Keratinocyte (primary cell): ENCODE measurements around the gene DHDH. TPM values are rescaled to one million over a fixed set of nuclear protein-coding genes. Genes with fewer than 3 reads are reported as not detected.

Experiments used
- DNase-seq: peaks from one replicate; pipeline ENCODE4 v3.0.0-alpha.2; 2011; ENCODE audit warnings: low read depth, missing footprints, low spot score
- FAIRE-seq: peaks from 2 replicates; lab custom pipeline; 2011; peaks lifted over from hg19 to GRCh38; lab: Jason Lieb, UNC
- H2AFZ ChIP-seq: 2 replicates; pipeline ENCODE4 v1.6.0; 2012; ENCODE audit warnings: low read length, control low read depth, inconsistent platforms; ENCODE audit not compliant: control insufficient read depth
- H3K27ac ChIP-seq: 2 replicates; pipeline ENCODE4 v1.5.1; 2011; ENCODE audit warnings: low read length; ENCODE audit not compliant: control insufficient read depth, insufficient read depth
- H3K27me3 ChIP-seq: 3 replicates; pipeline ENCODE4 v1.6.0; 2011; ENCODE audit warnings: low read length; ENCODE audit not compliant: control insufficient read depth, insufficient read depth; ENCODE audit errors: extremely low read depth
- H3K36me3 ChIP-seq, 2 experiments: 2 replicates in 1 of 2; 3 replicates in 1 of 2; pipeline ENCODE4 v1.5.1; 2011; ENCODE audit warnings: low read length in 2 of 2, mild to moderate bottlenecking in 1 of 2; ENCODE audit not compliant: control insufficient read depth in 2 of 2, insufficient read depth in 2 of 2; ENCODE audit errors: extremely low read depth in 1 of 2
- H3K4me1 ChIP-seq: 3 replicates; pipeline ENCODE4 v1.5.1; 2011; ENCODE audit warnings: low read length; ENCODE audit not compliant: control insufficient read depth, insufficient read depth; ENCODE audit errors: extremely low read depth
- H3K4me2 ChIP-seq: 3 replicates; pipeline ENCODE4 v1.6.0; 2011; ENCODE audit warnings: low read depth, low read length; ENCODE audit not compliant: control insufficient read depth, insufficient read depth; ENCODE audit errors: extremely low read depth
- H3K4me3 ChIP-seq, 3 experiments: fragments of 200-600 bp in 1 of 3; sonication (generic) in 1 of 3; 2 replicates in 2 of 3; 3 replicates in 1 of 3; pipeline ENCODE4 v1.5.1; 2011 to 2016; ENCODE audit warnings: low read length in 3 of 3, mild to moderate bottlenecking in 3 of 3, control low read depth in 2 of 3, inconsistent platforms in 1 of 3, low read depth in 1 of 3, mixed read lengths in 1 of 3, mixed run types in 1 of 3, moderate library complexity in 1 of 3; ENCODE audit not compliant: control insufficient read depth in 2 of 3, insufficient read depth in 2 of 3; ENCODE audit errors: extremely low read depth in 1 of 3
- H3K79me2 ChIP-seq: 2 replicates; pipeline ENCODE4 v1.6.0; 2012; ENCODE audit warnings: low read length; ENCODE audit not compliant: control insufficient read depth, insufficient read depth
- H3K9ac ChIP-seq: 3 replicates; pipeline ENCODE4 v1.6.0; 2011; ENCODE audit warnings: low read length; ENCODE audit not compliant: control insufficient read depth, insufficient read depth; ENCODE audit errors: extremely low read depth
- H3K9me1 ChIP-seq: 3 replicates; pipeline ENCODE4 v1.6.0; 2011; ENCODE audit warnings: low read length; ENCODE audit not compliant: control insufficient read depth, insufficient read depth; ENCODE audit errors: extremely low read depth
- H3K9me3 ChIP-seq: 2 replicates; pipeline ENCODE4 v1.5.1; 2012; ENCODE audit warnings: low read depth, low read length; ENCODE audit not compliant: control insufficient read depth
- H4K20me1 ChIP-seq: 3 replicates; pipeline ENCODE4 v1.6.0; 2011; ENCODE audit warnings: low read length; ENCODE audit not compliant: control insufficient read depth, insufficient read depth; ENCODE audit errors: extremely low read depth
- EZH2 ChIP-seq: IDR thresholded peaks from one replicate; pipeline ENCODE4 v1.6.1; 2012; ENCODE audit warnings: inconsistent platforms, mild to moderate bottlenecking, low read length, moderate library complexity
- dilution Hi-C: fragments of 300-500 bp; cut with MboI; formaldehyde crosslinking; loops from one replicate; pipeline ENCODE4 v1.7.0; 2020; ENCODE audit warnings: low sequenced_read_pairs; ENCODE audit not compliant: extremely low pct_ligation_motif_present
- polyA plus RNA-seq, 5 experiments: library from polyadenylated mRNA; depleted of rRNA in 3 of 5; stranded (reverse) in 3 of 5; stranded (forward) in 1 of 5; unstranded in 1 of 5; fragments of >200 nt; gene quantifications; 1 replicate in 1 of 5; 2 replicates in 3 of 5; 3 replicates in 1 of 5; pipeline versions ENCODE4 v1.2.1 to v1.2.3, GENCODE V29; 2011 to 2012; ENCODE audit warnings: missing spikeins in 2 of 5, low read depth in 1 of 5, low replicate concordance in 1 of 5
- TF ChIP-seq, protein P1 (sequence below), 3 experiments: IDR thresholded peaks in 1 of 3; conservative IDR thresholded peaks in 1 of 3; optimal IDR thresholded peaks in 1 of 3; 2 replicates in 2 of 3; 3 replicates in 1 of 3; pipeline versions ENCODE3 to v1.5.1; 2011; ENCODE audit warnings: low read length in 3 of 3, mild to moderate bottlenecking in 3 of 3, moderate library complexity in 2 of 3, control low read depth in 1 of 3, inconsistent platforms in 1 of 3; ENCODE audit not compliant: insufficient read depth in 2 of 3; ENCODE audit errors: extremely low read depth in 1 of 3

Gene DHDH
- polyA plus RNA-seq, 1 donor (not counting 4 experiments of a cell fraction or from before 2014, with no cell fraction given), result 0.45 TPM

DNA sequence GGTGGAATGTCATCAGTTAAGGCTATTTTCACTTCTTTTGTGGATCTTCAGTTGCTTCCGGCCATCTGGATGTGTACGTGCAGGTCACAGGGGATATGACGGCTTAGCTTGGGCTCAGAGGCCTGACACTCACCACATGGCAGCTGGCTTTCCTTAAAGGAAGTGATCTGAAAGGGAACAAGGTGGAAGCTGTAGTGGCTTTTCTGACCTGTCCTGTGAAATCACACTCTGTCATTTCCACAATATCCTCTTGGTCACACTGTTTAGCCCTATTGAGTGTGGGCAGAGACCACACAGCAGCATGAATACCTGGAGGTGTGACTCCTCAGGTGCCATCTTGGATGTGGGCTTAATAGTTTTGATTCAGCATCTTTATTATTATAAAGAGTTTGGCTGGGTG lies 16.7 kb downstream of the DHDH start:
- Histone ChIP-seq H3K4me1 (no peaks in the 10 kb centered on the region), H3K79me2 (peaks cover 3% of the 10 kb centered on the region), H3K27me3 (no peaks in the 10 kb centered on the region), H3K9ac (no peak overlapping the region), H3K4me2 (no peak overlapping the region), H4K20me1 (no peaks in the 10 kb centered on the region), H3K4me3 (no peak overlapping the region), H3K9me3 (no peaks in the 10 kb centered on the region), H3K27ac (no peak overlapping the region), H3K36me3 (no peaks in the 10 kb centered on the region), H3K9me1 (no peaks in the 10 kb centered on the region), H2AFZ (no peak overlapping the region)
- FAIRE-seq, result no peak
- no peak for DNase-seq
- dilution Hi-C loops, result no loop called here
- TF ChIP-seq EZH2, result no peak
- TF ChIP-seq, protein P1, sequence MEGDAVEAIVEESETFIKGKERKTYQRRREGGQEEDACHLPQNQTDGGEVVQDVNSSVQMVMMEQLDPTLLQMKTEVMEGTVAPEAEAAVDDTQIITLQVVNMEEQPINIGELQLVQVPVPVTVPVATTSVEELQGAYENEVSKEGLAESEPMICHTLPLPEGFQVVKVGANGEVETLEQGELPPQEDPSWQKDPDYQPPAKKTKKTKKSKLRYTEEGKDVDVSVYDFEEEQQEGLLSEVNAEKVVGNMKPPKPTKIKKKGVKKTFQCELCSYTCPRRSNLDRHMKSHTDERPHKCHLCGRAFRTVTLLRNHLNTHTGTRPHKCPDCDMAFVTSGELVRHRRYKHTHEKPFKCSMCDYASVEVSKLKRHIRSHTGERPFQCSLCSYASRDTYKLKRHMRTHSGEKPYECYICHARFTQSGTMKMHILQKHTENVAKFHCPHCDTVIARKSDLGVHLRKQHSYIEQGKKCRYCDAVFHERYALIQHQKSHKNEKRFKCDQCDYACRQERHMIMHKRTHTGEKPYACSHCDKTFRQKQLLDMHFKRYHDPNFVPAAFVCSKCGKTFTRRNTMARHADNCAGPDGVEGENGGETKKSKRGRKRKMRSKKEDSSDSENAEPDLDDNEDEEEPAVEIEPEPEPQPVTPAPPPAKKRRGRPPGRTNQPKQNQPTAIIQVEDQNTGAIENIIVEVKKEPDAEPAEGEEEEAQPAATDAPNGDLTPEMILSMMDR (optimal IDR thresholded peaks at IDR 0.05 in 1 of 3, IDR thresholded peaks at IDR 0.05 in 1 of 3, conservative IDR thresholded peaks at IDR 0.05 in 1 of 3; ENCODE audit: extremely low read depth in 1 of 3, insufficient read depth in 2 of 3, low read length in 3 of 3), result no peak

DNA sequence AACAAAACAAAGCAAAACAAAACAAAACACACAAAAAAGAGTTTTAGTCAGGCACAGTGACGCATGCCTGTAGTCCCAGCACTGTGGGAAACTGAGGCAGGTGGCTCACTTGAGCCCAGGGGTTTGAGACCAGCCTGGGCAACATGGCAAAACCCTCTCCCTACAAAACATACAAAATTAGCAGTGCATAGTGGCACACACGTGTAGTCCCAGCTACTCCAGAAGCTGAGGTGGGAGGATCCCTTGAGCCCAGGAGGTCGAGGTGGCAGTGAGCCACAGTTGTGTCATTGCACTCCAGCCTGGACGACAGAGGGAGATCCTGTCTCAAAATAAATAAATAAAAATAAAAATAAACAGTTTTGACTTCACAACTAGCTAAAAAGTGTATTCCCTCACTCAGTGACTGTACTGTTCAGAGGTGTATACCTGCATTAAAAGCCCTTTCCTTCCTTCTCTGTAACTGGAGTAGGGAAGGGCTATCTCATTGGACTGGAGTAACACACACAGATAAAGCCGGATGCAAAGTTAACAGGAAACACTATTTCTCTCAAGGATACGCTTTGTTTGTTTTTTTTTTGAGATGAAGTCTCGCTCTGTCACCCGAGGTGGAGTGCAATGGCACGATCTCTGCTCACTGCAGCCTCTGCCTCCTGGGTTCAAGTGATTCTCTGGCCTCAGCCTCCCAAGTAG lies 17.5 kb downstream of the DHDH start:
- Histone ChIP-seq H2AFZ (no peak overlapping the region), H3K9me1 (no peaks in the 10 kb centered on the region), H3K4me2 (no peak overlapping the region), H3K27me3 (no peaks in the 10 kb centered on the region), H3K27ac (no peak overlapping the region), H3K9me3 (no peaks in the 10 kb centered on the region), H3K79me2 (peaks cover 11% of the 10 kb centered on the region), H4K20me1 (no peaks in the 10 kb centered on the region), H3K36me3 (peaks cover 0 to 2% of the 10 kb centered on the region in 2 experiments), H3K4me1 (peaks cover 5% of the 10 kb centered on the region), H3K4me3 (no peak overlapping the region), H3K9ac (no peak overlapping the region)
- FAIRE-seq, result no peak
- TF ChIP-seq EZH2, result no peak
- TF ChIP-seq, protein P1 (optimal IDR thresholded peaks at IDR 0.05 in 1 of 3, IDR thresholded peaks at IDR 0.05 in 1 of 3, conservative IDR thresholded peaks at IDR 0.05 in 1 of 3; ENCODE audit: extremely low read depth in 1 of 3, insufficient read depth in 2 of 3, low read length in 3 of 3), result no peak
- dilution Hi-C loops, result no loop called here
- DNase-seq, result no peak
